ENCODE results near the gene NR2F1.

DNA sequence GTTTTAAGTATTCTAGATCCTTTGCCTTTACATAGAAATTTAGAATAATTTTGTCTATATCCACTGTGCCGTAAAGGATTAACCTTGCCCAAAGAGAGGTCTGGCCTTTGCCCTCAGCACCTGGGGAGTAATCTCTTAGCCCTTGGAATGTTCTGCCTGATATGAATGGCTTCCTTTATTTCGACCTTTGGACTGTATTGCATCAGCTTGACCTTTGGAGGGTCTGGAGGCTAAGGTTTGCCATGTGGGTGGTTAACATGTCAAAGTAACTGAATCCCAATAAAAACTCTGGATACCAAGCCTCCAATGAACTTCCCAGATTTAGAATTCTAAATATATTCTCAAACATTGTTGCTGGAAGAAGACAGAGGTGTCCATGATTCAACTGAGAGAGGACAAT lies 54.7 kb downstream of the NR2F1 start:
- TF ChIP-seq, protein P1, sequence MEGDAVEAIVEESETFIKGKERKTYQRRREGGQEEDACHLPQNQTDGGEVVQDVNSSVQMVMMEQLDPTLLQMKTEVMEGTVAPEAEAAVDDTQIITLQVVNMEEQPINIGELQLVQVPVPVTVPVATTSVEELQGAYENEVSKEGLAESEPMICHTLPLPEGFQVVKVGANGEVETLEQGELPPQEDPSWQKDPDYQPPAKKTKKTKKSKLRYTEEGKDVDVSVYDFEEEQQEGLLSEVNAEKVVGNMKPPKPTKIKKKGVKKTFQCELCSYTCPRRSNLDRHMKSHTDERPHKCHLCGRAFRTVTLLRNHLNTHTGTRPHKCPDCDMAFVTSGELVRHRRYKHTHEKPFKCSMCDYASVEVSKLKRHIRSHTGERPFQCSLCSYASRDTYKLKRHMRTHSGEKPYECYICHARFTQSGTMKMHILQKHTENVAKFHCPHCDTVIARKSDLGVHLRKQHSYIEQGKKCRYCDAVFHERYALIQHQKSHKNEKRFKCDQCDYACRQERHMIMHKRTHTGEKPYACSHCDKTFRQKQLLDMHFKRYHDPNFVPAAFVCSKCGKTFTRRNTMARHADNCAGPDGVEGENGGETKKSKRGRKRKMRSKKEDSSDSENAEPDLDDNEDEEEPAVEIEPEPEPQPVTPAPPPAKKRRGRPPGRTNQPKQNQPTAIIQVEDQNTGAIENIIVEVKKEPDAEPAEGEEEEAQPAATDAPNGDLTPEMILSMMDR (IDR thresholded peaks at IDR 0.05), result no peak
- TF ChIP-seq POLR2A (IDR thresholded peaks at IDR 0.05), result no peak
